ENCODE data around the gene TTC31. TPM values are rescaled to one million over a fixed set of nuclear protein-coding genes. Genes with fewer than 3 reads are reported as not detected.

The TTC31 gene
- 10 to 100 TPM; 18.4 to 26.1 (median 21.9) TPM for total RNA-seq

- TF ChIP-seq CTCF (IDR thresholded peaks at IDR 0.05) (peak in 1 of 3 donors; percentile 84), POLR2A (IDR thresholded peaks at IDR 0.05) (no peak)
- H3K4me3 ChIP-seq (ENCODE audit: low read depth, poor library complexity, severe bottlenecking) = peak within 1 kb of the TSS; percentile 82
- peak; percentile 98 to 100 for DNase-seq (ENCODE audit: low spot score in 2 of 2)
- WGBS, 2 donors = 0 to 1% methylated on average over 35 to 49 of the region's 50 CpGs
- intact Hi-C loops (cut with DNase I; ENCODE audit: low total_unique reads) = loop anchor here (5.0 kb wide), 1 partner anchor 104 kb away; no protein-coding TSS in a partner anchor
Observed at GRCh38 chr2:74482801-74483674, at the start of gene TTC31, which contains the start of gene CCDC142. TSS of gene TTC31 (plus strand) at chr2:74483081. CDS start at chr2:74483096, 15 bp downstream. TSS of gene CCDC142 (minus strand) at chr2:74482998. CDS start at chr2:74482837, 161 bp downstream.

- WGBS, 2 donors = 84 to 85% methylated on average over 32 to 43 of the region's 43 CpGs
- intact Hi-C loops (cut with DNase I; ENCODE audit: low total_unique reads) = no loop called here
- no peak for TF ChIP-seq POLR2A (IDR thresholded peaks at IDR 0.05)
- no peak for TF ChIP-seq CTCF (IDR thresholded peaks at IDR 0.05)
- no peak overlapping the region for H3K4me3 ChIP-seq (ENCODE audit: low read depth, poor library complexity, severe bottlenecking)
- DNase-seq (ENCODE audit: low spot score in 2 of 2) = no peak
Observed at GRCh38 chr2:74436111-74436805, 46.6 kb upstream of the TTC31 start.

- no peak for TF ChIP-seq CTCF (IDR thresholded peaks at IDR 0.05)
- no peak for TF ChIP-seq POLR2A (IDR thresholded peaks at IDR 0.05)
- DNase-seq (ENCODE audit: low spot score in 2 of 2) = no peak
- no peak overlapping the region for H3K4me3 ChIP-seq (ENCODE audit: low read depth, poor library complexity, severe bottlenecking)
- WGBS, 2 donors = 75 to 82% methylated on average over 6 of the region's 6 CpGs
- intact Hi-C loops (cut with DNase I; ENCODE audit: low total_unique reads) = no loop called here
Observed at GRCh38 chr2:74436848-74437695, 45.8 kb upstream of the TTC31 start.

- intact Hi-C loops (cut with DNase I; ENCODE audit: low total_unique reads) = no loop called here
- no peak overlapping the region for H3K4me3 ChIP-seq (ENCODE audit: low read depth, poor library complexity, severe bottlenecking)
- TF ChIP-seq CTCF (IDR thresholded peaks at IDR 0.05) = no peak
- WGBS, 2 donors = 84 to 96% methylated on average over 1 of the region's 1 CpG
- no peak for DNase-seq (ENCODE audit: low spot score in 2 of 2)
Observed at GRCh38 chr2:74438248-74438647, 44.6 kb upstream of the TTC31 start.

- intact Hi-C loops (cut with DNase I; ENCODE audit: low total_unique reads) = no loop called here
- WGBS, 2 donors = 18 to 43% methylated on average over 3 of the region's 3 CpGs
- no peak for DNase-seq (ENCODE audit: low spot score in 2 of 2)
- no peak overlapping the region for H3K4me3 ChIP-seq (ENCODE audit: low read depth, poor library complexity, severe bottlenecking)
- TF ChIP-seq CTCF (IDR thresholded peaks at IDR 0.05) = no peak
- no peak for TF ChIP-seq POLR2A (IDR thresholded peaks at IDR 0.05)
Observed at GRCh38 chr2:74439373-74439772, 43.5 kb upstream of the TTC31 start.

All from lower leg skin (tissue), 4 donors.